ENCODE measurements around the gene PTPN13.

The PTPN13 gene

DNA sequence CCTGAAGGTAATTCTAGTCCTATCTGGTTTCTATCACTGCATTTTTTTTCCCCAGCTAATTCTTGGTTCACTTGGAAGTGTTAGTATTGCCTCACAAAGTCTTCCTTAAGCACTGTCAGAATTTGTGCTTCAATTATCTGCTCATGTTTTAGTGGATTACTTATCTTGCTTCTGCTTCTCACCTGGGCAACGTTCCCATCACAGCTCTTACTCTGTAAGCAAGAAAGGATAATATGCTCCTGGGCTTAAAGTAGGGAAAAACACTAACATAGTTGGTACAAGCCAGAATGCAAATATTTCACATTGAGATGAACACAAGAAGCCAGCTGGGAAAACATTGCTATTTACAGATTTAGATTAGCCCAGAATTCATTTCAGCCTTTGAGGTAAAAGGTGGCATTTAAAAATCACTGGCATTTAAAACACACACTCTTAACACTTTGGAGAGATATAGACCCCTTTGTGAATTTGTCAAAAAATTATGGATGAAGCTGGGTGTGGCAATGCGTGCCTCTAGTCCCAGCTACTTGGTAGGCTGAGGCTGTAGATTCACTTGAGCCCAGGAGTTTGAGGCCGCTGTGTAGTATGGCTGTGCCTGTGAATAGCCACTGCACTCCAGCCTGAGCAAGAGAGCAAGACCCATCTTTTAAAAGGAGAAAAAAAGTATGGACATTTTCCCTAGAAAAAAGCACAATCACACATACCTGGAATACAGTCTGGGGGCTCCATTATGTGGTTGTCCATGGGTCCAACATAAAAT lies 6.6 kb upstream of the PTPN13 start:
- no peak for DNase-seq (ENCODE audit: low read depth in 2 of 2)

DNA sequence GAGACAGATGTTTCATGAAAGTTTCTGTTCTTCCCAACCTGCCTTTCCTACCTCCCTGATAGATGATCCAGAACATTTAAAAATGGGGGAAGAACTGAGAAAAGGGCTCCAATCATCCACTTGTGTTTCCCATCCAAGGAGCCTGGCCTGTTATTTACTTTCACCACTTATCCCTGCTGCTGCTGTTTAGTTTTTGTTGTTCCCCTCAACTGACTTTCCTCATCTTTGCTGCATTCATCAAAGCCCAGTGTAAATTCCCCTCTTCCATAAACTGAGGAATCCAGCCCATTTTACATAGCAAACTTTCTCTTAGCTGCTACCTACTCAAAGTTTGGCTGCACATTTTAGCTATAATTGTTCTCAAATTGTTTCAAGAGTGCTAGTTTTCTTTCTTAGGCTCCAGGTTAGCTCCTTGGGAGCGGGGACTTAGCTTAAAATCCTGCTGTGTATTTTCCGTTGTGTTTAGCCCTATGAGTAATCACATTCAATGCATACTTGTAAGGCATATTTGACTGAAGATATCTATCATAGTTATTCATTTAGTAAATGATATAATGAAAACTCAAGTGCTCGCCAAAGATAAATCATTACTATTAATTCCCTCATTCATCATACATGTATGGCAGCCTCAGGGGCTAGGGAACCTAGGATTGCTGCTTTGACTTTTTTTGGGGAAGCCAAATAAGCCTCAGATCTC lies 1.4 kb upstream of the PTPN13 start:
- no peak for DNase-seq (ENCODE audit: low read depth in 2 of 2)

GRCh38 chr4:86594559-86595425 lies 677 bp downstream of the PTPN13 start:
- peak in 1 of 2 donors; percentile 4 for DNase-seq (ENCODE audit: low read depth in 2 of 2)

DNA sequence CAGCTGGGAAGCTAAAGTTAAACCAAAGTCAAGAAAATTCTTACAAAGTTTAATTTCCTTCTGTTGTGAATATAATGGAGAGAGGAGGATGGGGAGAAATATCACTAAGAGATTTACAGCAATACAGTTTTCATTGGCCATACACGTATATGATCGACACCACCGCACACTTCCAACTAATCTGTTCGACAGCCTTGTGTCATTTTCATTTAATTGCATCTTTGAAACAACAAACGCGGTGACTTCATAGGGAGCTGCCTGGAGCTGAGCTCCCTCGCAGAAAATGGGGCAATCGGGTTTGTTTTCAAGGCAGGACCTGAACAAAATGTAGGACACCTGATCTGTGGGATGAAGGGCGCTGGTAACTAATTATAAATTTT lies 1.3 kb downstream of the PTPN13 start:
- DNase-seq (ENCODE audit: low read depth in 2 of 2), result no peak

DNA sequence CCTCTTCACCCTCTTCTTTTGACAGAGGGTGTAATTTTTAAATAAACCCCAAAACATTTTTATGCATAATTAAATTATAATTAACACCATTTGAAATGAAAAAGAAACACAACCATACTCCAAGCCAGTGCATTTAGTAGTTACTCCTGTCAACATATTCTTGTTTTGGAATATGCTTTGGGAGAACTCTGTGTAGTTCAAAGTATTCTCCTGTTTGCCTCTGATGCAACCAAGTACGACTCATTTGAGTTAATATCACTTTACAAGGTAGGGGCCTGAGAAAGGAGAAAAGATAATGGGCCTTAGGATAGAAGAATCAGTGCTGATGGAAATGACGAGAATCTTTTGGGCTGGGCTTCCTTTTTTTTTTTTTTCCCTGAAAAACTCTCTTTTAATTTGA lies 2.7 kb downstream of the PTPN13 start:
- DNase-seq (ENCODE audit: low read depth in 2 of 2), result no peak

DNA sequence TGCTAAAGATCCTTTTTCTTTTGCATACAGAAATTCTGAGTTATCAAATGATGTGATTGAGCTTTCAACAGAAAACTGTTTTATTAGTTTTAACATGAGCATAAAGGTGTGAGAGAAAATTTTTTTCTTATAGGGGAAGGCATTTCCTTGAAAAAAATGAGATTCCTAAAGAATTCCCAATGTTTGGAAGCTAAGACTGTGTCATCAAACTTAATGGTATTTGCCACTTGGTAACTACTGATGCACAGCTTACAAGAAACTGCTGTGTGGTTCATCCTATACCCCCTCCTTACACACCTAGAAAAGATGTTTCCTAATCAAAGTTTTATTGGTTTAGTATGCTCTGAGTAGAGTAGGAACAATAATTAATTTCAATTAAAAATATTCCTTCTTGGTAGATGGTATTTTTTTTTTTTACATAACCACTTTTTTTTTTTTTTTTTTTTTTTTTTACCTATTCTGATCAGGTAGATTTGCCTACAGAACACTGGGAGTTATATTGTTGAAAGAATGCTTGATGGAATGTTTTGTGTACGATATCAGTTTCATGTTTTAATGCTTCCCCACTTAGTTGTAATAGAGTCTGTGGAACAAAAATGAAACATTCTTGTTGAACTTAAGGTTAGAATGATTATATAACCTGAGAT lies 6.0 kb downstream of the PTPN13 start:
- DNase-seq (ENCODE audit: low read depth in 2 of 2), result no peak

DNA sequence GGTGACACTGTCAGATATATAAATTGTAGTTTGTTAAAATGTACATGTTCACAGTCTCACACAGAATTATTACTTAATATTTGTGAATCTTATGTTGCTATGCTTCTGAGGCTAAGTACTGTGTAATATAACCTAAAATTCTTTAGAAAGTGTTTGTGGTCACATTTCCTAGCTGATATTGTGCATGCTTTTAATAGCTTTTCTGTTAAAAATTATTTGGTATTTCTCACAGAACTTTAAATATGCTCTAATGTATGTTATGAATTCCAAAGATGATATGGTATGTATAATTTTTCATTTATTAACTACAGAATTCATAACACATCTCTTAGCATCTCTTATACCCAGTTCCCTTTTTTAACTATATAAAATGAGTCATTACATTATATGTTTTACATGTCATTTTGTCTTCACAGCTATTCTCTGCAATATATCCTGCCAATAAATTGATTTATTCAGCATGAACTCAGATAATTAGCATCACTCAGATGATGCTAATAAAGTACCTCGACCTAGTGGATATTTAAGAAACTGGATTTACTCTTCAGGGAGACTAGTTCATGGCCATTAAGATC lies 9.3 kb downstream of the PTPN13 start:
- DNase-seq (ENCODE audit: low read depth in 2 of 2), result no peak

- DNase-seq (ENCODE audit: low read depth in 2 of 2), result no peak
These were observed 12.7 kb downstream of the PTPN13 start for GRCh38 chr4:86606809-86607208.

GRCh38 chr4:86608757-86609375 lies 14.8 kb downstream of the PTPN13 start:
- DNase-seq (ENCODE audit: low read depth in 2 of 2), result no peak

DNA sequence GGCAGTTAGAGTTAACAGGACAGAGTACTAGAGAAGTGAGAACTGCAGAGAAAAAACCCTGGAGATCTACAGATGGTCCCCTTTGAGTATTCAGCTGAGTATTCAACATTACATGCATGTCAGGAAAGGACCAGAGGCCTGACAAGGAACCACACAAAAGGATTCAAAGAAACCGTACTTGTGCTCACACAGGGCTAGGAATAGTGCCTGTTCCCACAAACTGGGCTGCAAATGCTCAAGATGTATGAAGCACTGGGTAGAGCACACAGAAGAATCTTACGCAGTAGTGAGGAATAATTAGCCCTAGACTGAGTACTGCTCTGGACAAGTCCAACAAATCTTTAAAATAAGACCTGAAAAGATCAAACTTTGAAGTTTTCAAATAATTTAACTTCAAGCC lies 17.6 kb downstream of the PTPN13 start:
- no peak for DNase-seq (ENCODE audit: low read depth in 2 of 2)

GRCh38 chr4:86613734-86614133 lies 19.6 kb downstream of the PTPN13 start:
- no peak for DNase-seq (ENCODE audit: low read depth in 2 of 2)

- DNase-seq (ENCODE audit: low read depth in 2 of 2), result no peak
These were observed 20.8 kb downstream of the PTPN13 start for GRCh38 chr4:86614865-86615264.

- no peak for DNase-seq (ENCODE audit: low read depth in 2 of 2)
These were observed 21.4 kb downstream of the PTPN13 start for GRCh38 chr4:86615501-86615900.

DNA sequence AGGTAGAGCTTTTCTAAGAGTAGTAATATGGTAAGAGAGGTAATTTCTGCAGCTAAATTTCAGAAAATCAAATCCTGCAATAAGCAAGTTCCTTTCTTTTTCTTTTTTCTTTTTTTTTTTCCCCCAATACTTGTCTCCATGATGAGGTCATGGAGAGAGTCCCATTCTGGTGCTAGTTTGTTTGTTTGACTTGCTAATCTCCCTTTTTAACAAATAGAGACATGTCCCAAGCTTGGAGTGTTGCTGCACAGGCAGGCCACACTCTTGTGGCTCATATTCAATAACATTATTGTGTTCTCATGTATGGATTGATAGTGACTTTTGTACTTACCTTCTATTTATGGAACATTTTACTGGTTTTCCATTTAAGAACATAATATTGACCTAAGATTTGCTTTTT lies 25.5 kb downstream of the PTPN13 start:
- no peak for DNase-seq (ENCODE audit: low read depth in 2 of 2)

- no peak for DNase-seq (ENCODE audit: low read depth in 2 of 2)
These were observed 27.3 kb downstream of the PTPN13 start for GRCh38 chr4:86621435-86621834.

DNA sequence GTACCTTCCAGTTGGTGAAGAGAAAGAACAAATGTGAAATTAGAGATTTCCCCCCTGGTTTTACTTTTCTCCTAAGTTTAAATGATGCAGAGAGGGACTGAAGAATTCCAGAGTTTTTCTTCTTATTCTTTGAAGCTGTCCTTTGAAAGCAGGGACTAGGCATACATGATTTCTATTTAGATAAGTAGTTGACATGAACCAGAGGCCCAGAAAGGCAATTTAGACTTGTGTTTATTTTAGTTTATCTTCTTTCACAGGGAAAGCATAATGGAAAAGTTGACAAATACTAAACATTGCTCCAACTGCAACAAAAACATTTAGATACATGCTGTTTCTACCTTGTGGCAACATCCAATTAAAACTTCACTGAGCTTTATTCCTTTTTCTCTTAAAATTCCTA lies 32.0 kb downstream of the PTPN13 start:
- no peak for DNase-seq (ENCODE audit: low read depth in 2 of 2)

DNA sequence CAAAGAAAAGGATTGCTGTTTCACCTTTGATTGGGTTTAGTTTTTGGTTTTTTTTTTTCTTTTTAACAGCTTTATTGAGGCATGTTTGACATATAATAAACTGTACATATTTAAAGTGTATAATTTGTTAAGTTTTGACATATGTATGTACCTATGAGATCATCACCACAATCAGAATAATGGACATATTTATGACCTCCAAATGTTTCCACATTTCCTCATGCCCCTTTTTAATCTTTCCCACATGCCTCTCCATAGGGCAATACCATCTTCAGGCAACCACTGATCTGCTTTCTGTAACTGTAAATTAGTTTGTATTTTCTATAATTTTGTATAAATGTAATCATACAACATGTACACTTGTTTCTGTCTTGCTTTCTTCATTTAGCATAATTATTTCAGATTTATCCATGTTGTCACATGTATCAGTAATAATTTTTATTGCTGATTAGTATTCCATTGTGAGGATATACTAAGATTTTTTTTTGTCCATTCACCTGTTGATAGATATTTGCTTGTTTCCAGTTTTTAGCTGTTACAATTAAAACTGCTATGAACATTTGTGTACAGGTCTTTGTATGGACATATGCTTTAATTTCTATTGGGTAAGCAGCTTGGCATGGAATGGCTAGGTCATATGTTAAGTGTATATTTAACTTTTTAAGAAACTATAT lies 33.5 kb downstream of the PTPN13 start:
- DNase-seq (ENCODE audit: low read depth in 2 of 2), result no peak

- no peak for DNase-seq (ENCODE audit: low read depth in 2 of 2)
These were observed 36.5 kb downstream of the PTPN13 start for GRCh38 chr4:86630629-86631028.

- no peak for DNase-seq (ENCODE audit: low read depth in 2 of 2)
These were observed 37.1 kb downstream of the PTPN13 start for GRCh38 chr4:86631166-86631565.

GRCh38 chr4:86633854-86634253 lies 39.7 kb downstream of the PTPN13 start:
- no peak for DNase-seq (ENCODE audit: low read depth in 2 of 2)

DNA sequence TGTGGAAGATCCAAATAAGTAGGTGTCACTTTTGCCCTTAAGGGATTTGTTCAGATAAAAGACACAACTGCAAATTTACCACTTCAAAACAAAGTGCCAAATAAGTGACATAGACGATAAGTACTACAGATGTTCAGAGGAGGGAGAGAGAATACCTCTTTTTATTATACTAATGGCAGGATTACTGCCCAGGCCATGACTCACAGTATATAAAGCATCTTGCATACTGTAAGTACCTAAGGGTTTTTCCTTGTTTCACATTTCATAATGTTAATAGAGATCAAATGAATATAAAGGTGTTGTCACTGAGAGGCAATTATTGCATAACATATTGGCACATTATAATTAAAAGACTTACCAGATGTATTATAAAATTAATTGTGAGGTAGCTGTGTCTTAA lies 46.4 kb downstream of the PTPN13 start:
- no peak for DNase-seq (ENCODE audit: low read depth in 2 of 2)

Data from stimulated activated CD4-positive, alpha-beta T cell treated with anti-CD3 and anti-CD28 coated beads, Interleukin-1b, Interleukin-23, amount 100 ng/mL, for 4 hours (primary cell).